ENCODE results near the gene MAP9.

DNA sequence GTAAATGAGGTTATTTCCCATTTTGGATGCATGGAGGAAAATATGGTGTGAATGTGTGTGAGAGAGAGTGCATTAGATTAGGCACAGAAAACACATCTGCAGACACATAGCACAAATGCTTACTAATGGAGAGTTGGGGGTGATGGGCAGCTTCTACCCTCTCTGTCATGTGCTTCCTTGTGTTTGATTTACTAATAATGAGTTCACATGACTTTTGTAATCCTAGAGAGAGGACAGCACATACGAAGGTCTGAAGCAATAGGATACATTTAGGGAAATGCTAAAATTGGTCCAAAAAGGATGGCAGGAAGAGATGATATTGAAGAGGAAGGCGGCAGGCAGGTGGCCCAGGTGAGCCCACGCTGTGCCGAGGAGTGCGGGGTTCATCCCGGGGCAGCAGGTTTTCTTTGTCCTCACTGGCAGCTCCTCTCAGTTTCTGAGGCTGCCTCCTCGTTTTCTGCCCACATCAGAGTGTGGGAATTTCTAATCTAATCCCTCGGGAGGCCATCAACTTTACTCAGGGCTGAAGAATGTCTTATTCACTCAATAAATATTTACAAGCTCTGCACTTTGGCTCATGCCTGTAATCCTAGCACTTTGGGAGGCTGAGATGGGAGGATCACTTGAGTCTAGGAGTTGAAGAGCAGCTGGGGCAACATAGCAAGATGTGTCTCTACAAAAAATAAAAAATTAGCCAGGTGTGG, 15.9 kb upstream of the MAP9 start:
- no peak for TF ChIP-seq CTCF (conservative IDR thresholded peaks at IDR 0.05; ENCODE audit: low read depth, low read length)
- TF ChIP-seq POLR2A (IDR thresholded peaks at IDR 0.05; ENCODE audit: low read depth, low read length), result no peak
- peak; percentile 69 for TF ChIP-seq CEBPB (IDR thresholded peaks at IDR 0.05; ENCODE audit: low read depth, low read length)
- no peak for TF ChIP-seq MXI1 (IDR thresholded peaks at IDR 0.05; ENCODE audit: borderline replicate concordance, low read depth, low read length)
- TF ChIP-seq RAD21 (IDR thresholded peaks at IDR 0.05; ENCODE audit: low read length), result no peak
